T-helper 17 cell (primary cell): ENCODE data around the gene ATP9A. TPM values are rescaled to one million over a fixed set of nuclear protein-coding genes. Genes with fewer than 3 reads are reported as not detected.

Experiments
- ATAC-seq: fragments of 150-1000 bp; cut with Tn5 transposase; 2 replicates; pipeline ENCODE4 v1.10.0; 2021; ENCODE audit warnings: mild to moderate bottlenecking, moderate library complexity
- DNase-seq, 3 donors: peaks; one replicate each; pipeline versions ENCODE4 v3.0.0 to v3.0.0-alpha.2; 2020 to 2021
- H3K9me3 ChIP-seq: one replicate; pipeline ENCODE4 v1.7.0; 2013; ENCODE audit warnings: low read length, mild to moderate bottlenecking; ENCODE audit not compliant: control insufficient read depth, poor library complexity, severe bottlenecking
- H3K27ac Mint-ChIP-seq: one replicate; pipeline ENCODE4 v1.8.0; 2022; ENCODE audit warnings: mild to moderate bottlenecking, moderate library complexity, mixed read lengths
- H3K27me3 Mint-ChIP-seq: one replicate; pipeline ENCODE4 v1.8.0; 2022; ENCODE audit warnings: mixed read lengths
- H3K36me3 Mint-ChIP-seq: one replicate; pipeline ENCODE4 v1.8.0; 2022; ENCODE audit warnings: low read depth, mixed read lengths
- H3K4me1 Mint-ChIP-seq: one replicate; pipeline ENCODE4 v1.8.0; 2022; ENCODE audit warnings: mild to moderate bottlenecking, mixed read lengths
- H3K4me3 Mint-ChIP-seq: one replicate; pipeline ENCODE4 v1.8.0; 2022; ENCODE audit warnings: mild to moderate bottlenecking, moderate library complexity, mixed read lengths
- total RNA-seq, 4 donors: library from RNA in 2 of 4; stranded (reverse) in 2 of 4; gene quantifications; one replicate each; pipeline ENCODE4 v1.2.3 and lab custom pipeline; 2022 to 2026

ATP9A gene
- total RNA-seq, 2 donors from 2014 or later: 0.15 to 4.2 TPM

GRCh38 chr20:51715856-51716185 is 52.4 kb downstream of the ATP9A start:
- Mint-ChIP-seq H3K4me1 (peaks cover 8% of the 10 kb centered on the region), H3K36me3 (no peaks in the 10 kb centered on the region), H3K4me3 (no peak overlapping the region), H3K27me3 (peaks cover 59% of the 10 kb centered on the region), H3K27ac (no peak overlapping the region)
- no peak for ATAC-seq
- no peaks in the 10 kb centered on the region for H3K9me3 ChIP-seq
- no peak for DNase-seq

DNA sequence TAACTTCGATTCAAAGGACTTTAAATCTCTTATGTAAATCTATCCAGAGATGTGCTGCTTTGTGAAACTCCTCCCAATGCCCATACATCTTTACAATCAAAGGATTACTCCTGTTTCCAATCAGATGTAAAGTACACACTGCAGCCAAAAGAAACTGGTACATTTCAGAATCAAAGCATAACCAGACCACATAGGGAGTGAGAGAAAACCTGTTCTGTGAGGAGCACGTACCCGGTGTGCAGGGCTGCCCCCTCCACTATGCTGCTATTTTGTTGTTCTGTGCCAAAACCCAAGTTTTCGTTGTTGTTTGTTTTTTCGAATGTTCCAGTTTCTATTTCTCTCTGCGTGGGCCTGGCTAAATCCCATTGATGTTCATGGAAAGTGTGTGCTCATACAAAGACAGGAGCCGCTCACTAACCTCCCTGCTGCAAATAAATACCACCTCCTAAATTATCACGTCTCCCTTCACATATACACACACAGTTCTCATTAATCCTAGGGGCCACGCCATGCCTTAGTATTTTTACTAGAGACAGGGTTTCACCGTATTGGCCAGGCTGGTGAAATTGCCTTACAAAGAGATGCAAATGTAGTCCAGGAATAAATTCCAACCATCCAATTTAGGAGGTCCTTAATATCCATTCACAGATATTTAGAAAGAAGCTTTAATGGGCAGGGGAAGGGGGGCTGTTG is 52.9 kb downstream of the ATP9A start:
- no peak overlapping the region for H3K27ac Mint-ChIP-seq
- H3K36me3 Mint-ChIP-seq: no peaks in the 10 kb centered on the region
- peaks cover 8% of the 10 kb centered on the region for H3K4me1 Mint-ChIP-seq
- no peak for ATAC-seq
- no peaks in the 10 kb centered on the region for H3K9me3 ChIP-seq
- no peak for DNase-seq
- no peak overlapping the region for H3K4me3 Mint-ChIP-seq
- H3K27me3 Mint-ChIP-seq: peaks cover 62% of the 10 kb centered on the region

DNA sequence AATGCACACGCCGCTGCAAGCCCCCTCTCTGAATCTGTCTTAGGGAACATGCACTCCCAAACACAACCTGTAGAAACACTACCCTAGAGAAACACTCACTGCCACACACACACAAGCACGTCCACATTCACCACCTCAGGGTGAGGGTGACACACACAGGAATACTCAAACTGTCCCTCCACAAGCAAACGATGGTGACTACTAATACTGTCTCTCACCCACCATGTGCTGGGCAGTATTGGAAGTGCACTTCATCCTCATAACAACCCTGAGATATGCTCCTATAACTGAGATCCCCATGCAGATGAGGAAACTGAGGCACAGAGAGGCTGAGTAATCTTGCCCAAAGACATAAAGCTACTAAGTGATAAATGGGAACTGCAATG is 55.0 kb downstream of the ATP9A start:
- no peak overlapping the region for H3K4me3 Mint-ChIP-seq
- H3K36me3 Mint-ChIP-seq: no peaks in the 10 kb centered on the region
- no peak overlapping the region for H3K27ac Mint-ChIP-seq
- DNase-seq: no peak
- H3K27me3 Mint-ChIP-seq: peaks cover 65% of the 10 kb centered on the region
- no peaks in the 10 kb centered on the region for H3K9me3 ChIP-seq
- H3K4me1 Mint-ChIP-seq: peaks cover 8% of the 10 kb centered on the region
- ATAC-seq: no peak

DNA sequence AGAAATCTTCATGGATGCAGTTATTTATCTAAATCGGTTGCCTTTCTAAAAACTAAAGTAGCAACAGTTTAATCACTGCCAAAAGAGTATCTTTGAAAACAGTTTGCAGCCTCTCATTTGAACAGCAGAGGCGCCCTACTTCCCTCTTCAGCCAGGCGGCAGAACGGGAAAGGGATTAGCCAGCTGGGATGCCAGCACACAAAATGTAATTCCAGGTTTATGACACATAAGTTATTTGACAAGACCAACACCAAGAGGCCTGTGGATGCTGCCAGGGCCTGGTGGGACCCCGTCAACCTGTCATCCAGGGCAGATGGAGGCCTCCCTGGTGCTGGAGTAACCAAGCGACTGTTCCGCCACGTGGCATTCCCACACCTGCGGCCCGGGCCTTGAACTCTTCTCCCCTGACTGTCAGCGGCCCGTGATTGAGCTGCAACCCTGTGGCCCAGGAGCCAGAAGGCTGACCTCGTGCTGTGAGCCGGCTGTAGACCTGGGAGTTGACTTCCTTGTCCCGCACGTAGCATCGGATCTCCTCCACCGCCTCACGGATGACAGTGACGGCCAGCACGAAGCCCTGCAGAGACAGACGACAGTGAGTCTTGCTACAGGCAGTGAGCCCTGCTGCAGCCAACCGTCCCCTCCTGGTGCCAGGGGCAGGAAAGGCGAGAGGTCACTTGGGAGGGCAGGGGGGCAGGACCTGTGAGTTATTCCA is 55.5 kb downstream of the ATP9A start:
- H3K27ac Mint-ChIP-seq: no peak overlapping the region
- no peak overlapping the region for H3K4me3 Mint-ChIP-seq
- ATAC-seq (no peak), DNase-seq (no peak)
- H3K4me1 Mint-ChIP-seq: peaks cover 8% of the 10 kb centered on the region
- no peaks in the 10 kb centered on the region for H3K9me3 ChIP-seq
- no peaks in the 10 kb centered on the region for H3K36me3 Mint-ChIP-seq
- peaks cover 59% of the 10 kb centered on the region for H3K27me3 Mint-ChIP-seq

DNA sequence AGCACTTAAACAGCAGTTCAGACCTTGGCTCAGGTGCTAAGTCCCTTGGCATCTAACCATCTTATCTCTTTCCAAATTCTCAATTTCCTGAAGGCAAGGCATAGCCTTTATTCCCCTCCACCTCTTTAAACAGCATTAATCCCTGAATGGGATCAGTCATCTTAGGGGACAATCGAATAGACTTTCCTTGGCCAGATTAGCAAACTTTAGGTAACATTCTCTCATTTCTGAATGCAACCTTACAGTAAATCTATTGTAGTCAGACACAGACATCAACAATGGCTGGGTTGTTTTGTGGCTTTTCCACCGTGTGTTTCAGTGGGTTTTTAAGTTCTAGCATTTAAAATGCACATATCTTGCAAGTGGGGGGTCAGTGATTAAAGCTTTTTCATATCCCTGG is 56.8 kb downstream of the ATP9A start:
- no peaks in the 10 kb centered on the region for H3K9me3 ChIP-seq
- Mint-ChIP-seq H3K36me3 (peaks cover 2% of the 10 kb centered on the region), H3K27ac (no peak overlapping the region), H3K4me1 (peaks cover 8% of the 10 kb centered on the region), H3K4me3 (no peak overlapping the region), H3K27me3 (peaks cover 63% of the 10 kb centered on the region)
- no peak for ATAC-seq
- no peak for DNase-seq

GRCh38 chr20:51710361-51710894 is 57.8 kb downstream of the ATP9A start:
- H3K4me1 Mint-ChIP-seq: peaks cover 4% of the 10 kb centered on the region
- H3K27ac Mint-ChIP-seq: no peak overlapping the region
- peaks cover 64% of the 10 kb centered on the region for H3K27me3 Mint-ChIP-seq
- no peak for DNase-seq
- peaks cover 2% of the 10 kb centered on the region for H3K36me3 Mint-ChIP-seq
- no peak overlapping the region for H3K4me3 Mint-ChIP-seq
- ATAC-seq: no peak
- no peaks in the 10 kb centered on the region for H3K9me3 ChIP-seq

DNA sequence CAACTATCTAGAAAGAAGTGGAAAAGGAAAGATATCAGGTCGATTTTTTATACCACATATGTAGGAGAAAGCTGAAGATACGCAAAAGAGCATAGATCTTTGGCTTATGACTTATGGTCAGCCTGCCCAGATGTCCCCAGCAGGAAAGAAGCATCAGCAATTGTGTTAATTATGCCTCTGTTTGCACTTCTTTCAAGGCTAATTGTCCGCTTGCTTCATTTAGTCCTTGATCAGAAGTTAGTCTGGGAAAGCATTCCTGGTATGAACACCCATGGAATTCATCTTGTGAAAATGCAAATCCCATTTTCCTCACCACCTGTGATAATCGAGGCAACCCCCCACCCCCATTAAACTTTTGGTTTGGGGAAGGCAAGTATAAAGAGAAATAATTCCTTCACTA is 62.8 kb downstream of the ATP9A start:
- Mint-ChIP-seq H3K27me3 (peaks cover 49% of the 10 kb centered on the region), H3K27ac (no peak overlapping the region), H3K4me1 (no peaks in the 10 kb centered on the region), H3K36me3 (peaks cover 2% of the 10 kb centered on the region), H3K4me3 (no peak overlapping the region)
- no peaks in the 10 kb centered on the region for H3K9me3 ChIP-seq
- ATAC-seq (no peak), DNase-seq (no peak)

DNA sequence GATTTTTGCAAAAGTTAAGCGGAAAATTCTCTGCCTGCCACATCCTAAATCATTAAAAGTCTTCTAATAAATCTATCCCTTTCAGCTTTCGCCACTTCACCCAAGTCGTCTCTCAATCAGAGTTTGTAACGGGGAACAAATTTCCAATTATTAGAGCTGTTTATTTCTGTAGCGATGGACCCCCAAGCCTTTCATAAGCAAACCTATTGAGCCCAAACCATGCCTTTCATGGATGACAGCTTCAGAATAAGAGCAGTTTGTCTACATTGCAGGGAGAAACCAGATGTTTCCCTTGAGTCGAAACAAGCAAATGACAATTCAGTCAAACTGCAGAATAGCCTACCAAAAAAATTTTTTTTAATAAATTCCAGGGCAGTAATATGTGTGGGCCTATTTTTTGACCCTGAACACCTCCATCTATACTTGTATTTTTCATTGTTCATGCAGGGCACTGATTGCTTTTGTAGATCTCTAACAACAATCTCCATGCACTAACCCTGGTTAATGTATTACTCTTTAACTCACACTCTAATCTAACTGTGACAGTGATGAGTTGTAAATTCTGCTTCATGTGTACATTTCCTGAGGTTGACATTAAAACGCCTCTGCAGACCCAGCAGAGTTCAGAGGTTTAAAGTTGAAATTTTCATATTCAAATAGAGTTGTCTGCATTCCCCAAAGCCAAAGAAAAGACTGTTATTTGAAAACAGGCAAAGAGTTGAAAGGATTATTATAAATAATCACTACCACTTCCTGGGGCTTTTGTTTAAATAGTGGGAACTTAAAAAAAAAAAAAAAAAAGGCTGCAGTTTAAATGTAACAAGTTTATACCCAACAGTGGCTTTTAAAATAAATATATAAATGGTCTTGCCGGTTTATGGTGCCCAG is 64.5 kb downstream of the ATP9A start:
- H3K4me3 Mint-ChIP-seq: no peak overlapping the region
- peaks cover 2% of the 10 kb centered on the region for H3K36me3 Mint-ChIP-seq
- H3K4me1 Mint-ChIP-seq: no peaks in the 10 kb centered on the region
- DNase-seq: no peak
- ATAC-seq: no peak
- H3K27ac Mint-ChIP-seq: no peak overlapping the region
- no peaks in the 10 kb centered on the region for H3K9me3 ChIP-seq
- H3K27me3 Mint-ChIP-seq: peaks cover 55% of the 10 kb centered on the region

GRCh38 chr20:51702556-51702955 is 65.6 kb downstream of the ATP9A start:
- peaks cover 5% of the 10 kb centered on the region for H3K36me3 Mint-ChIP-seq
- H3K27me3 Mint-ChIP-seq: peaks cover 63% of the 10 kb centered on the region
- no peaks in the 10 kb centered on the region for H3K4me1 Mint-ChIP-seq
- H3K4me3 Mint-ChIP-seq: no peak overlapping the region
- ATAC-seq: no peak
- no peaks in the 10 kb centered on the region for H3K9me3 ChIP-seq
- DNase-seq: no peak
- H3K27ac Mint-ChIP-seq: no peak overlapping the region

DNA sequence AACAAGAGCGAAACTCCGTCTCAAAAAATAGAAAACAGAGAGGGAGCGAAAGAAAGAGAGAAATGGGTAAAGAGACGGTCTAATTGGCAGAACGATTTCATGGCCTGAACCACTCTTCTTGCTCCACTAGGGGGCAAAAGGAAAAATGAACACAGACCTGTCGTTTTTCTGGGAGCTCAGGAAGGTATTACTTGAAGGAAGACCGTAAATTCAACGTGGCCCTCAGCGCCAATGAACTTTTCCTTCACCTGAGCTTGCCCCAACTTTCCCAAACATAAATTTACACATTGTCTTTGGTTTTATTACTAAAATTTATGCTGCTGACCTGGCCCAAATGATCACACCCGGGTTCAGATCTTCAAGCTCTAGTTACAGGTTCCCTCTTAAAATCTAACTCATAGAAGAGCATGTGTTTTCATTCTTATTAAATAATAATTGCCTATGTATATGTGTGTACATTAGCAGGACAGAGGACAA is 67.3 kb downstream of the ATP9A start:
- no peak for DNase-seq

GRCh38 chr20:51698252-51698651 is 69.9 kb downstream of the ATP9A start:
- H3K27me3 Mint-ChIP-seq: peaks cover 61% of the 10 kb centered on the region
- DNase-seq (no peak), ATAC-seq (no peak)
- H3K27ac Mint-ChIP-seq: no peak overlapping the region
- peaks cover 8% of the 10 kb centered on the region for H3K4me1 Mint-ChIP-seq
- H3K9me3 ChIP-seq: no peaks in the 10 kb centered on the region
- H3K4me3 Mint-ChIP-seq: no peak overlapping the region
- H3K36me3 Mint-ChIP-seq: peaks cover 3% of the 10 kb centered on the region

More for the DNA sequence above, 67.3 kb downstream of the ATP9A start:
- H3K4me3 Mint-ChIP-seq: no peak overlapping the region
- peaks cover 6% of the 10 kb centered on the region for H3K4me1 Mint-ChIP-seq
- ATAC-seq: no peak
- no peaks in the 10 kb centered on the region for H3K9me3 ChIP-seq
- H3K27me3 Mint-ChIP-seq: peaks cover 65% of the 10 kb centered on the region
- peaks cover 3% of the 10 kb centered on the region for H3K36me3 Mint-ChIP-seq
- no peak overlapping the region for H3K27ac Mint-ChIP-seq

DNA sequence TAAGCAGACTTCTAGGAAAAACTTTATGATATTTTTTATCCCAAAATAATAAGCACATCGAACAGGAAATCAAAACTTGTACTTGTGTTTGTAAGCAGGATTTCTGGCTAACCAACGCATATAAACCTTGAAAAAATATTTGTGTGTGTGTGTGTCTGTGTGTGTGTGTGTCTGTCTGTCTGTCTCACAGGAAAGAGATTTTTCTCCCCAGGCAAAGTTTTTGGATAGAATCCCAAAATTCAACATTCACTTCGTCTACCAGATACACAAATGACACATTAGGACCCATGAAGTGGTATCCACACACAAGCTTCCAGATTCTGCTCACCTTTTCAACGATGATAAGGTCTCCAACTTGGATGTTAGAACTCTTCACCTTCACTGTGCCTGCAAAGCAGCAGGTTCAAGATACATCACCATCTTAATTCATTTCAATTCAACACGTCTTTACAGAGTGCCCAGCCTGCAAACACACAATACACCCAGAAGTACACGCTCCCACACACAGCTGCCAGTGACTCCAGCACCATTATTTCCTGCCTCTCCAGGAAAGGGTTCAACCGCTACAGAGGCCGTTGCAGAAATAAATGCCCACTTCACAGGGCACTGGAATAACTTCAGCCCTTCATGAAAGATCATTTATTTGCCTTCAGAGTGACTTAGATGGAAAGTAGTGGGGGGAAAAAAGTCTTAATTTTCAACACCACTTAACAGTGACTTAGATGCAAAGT is 70.9 kb downstream of the ATP9A start:
- H3K27me3 Mint-ChIP-seq: peaks cover 65% of the 10 kb centered on the region
- no peak overlapping the region for H3K4me3 Mint-ChIP-seq
- peaks cover 8% of the 10 kb centered on the region for H3K4me1 Mint-ChIP-seq
- DNase-seq (no peak), ATAC-seq (no peak)
- no peaks in the 10 kb centered on the region for H3K9me3 ChIP-seq
- peaks cover 3% of the 10 kb centered on the region for H3K36me3 Mint-ChIP-seq
- H3K27ac Mint-ChIP-seq: no peak overlapping the region
